Loucy (cell line): Measurements from ENCODE around the gene HABP4.

Experiments used
- CTCF ChIP-seq: fragments of 200-600 bp; sonication (generic); conservative IDR thresholded peaks from 2 replicates; pipeline ENCODE4 v1.5.1; 2014; ENCODE audit warnings: mild to moderate bottlenecking, antibody characterized with exemption, low read length
- EZH2phosphoT487 ChIP-seq: fragments of 200-600 bp; IDR thresholded peaks from 2 replicates; pipeline ENCODE4 v1.6.1; 2018; ENCODE audit warnings: antibody characterized with exemption, mild to moderate bottlenecking, moderate library complexity, borderline replicate concordance

- TF ChIP-seq CTCF (no peak), EZH2phosphoT487 (no peak)
Measured at GRCh38 chr9:96509026-96509425, 59.1 kb downstream of the HABP4 start.
